HepG2 (cell line): ENCODE measurements around the gene GRB7. TPM values are rescaled to one million over a fixed set of nuclear protein-coding genes. Genes with fewer than 3 reads are reported as not detected.

Experiments
- ATM ChIP-seq: fragments of 450-650 bp; IDR thresholded peaks from 2 replicates; pipeline ENCODE4 v1.7.1; 2017; ENCODE audit warnings: mild to moderate bottlenecking, borderline replicate concordance
- GRHL1 ChIP-seq: sonication (generic); formaldehyde crosslinking; conservative IDR thresholded peaks from 2 replicates; pipeline ENCODE4 v1.8.0; 2022; ENCODE audit warnings: missing genetic modification reagents
- IKZF1 ChIP-seq: fragments of 450-650 bp; IDR thresholded peaks from 2 replicates; pipeline ENCODE4 v1.7.1; 2016
- KDM5A ChIP-seq: fragments of 200-600 bp; sonication (generic); IDR thresholded peaks from 2 replicates; pipeline ENCODE4 v1.7.0; 2018; ENCODE audit warnings: antibody characterized with exemption, mild to moderate bottlenecking, low read length, borderline replicate concordance
- MAZ ChIP-seq, 2 experiments: sonication (generic) in 1 of 2; formaldehyde crosslinking in 1 of 2; IDR thresholded peaks; 2 replicates each; pipeline versions ENCODE4 v1.5.0 to v1.6.1; 2012 to 2020; ENCODE audit warnings: low read depth in 2 of 2, mild to moderate bottlenecking in 2 of 2, borderline replicate concordance in 1 of 2, improper control_type of control experiment in 1 of 2, low read length in 1 of 2, missing genetic modification reagents in 1 of 2, moderate library complexity in 1 of 2
- POGZ ChIP-seq: sonication (generic); formaldehyde crosslinking; IDR thresholded peaks from 2 replicates; pipeline ENCODE4 v1.4.0; 2020; ENCODE audit warnings: mild to moderate bottlenecking, missing genetic modification reagents
- PRDM15 ChIP-seq: sonication (generic); formaldehyde crosslinking; IDR thresholded peaks from 2 replicates; pipeline ENCODE4 v1.4.0; 2020; ENCODE audit warnings: missing genetic modification reagents
- ZMYM3 ChIP-seq: sonication (generic); formaldehyde crosslinking; IDR thresholded peaks from 2 replicates; pipeline ENCODE4 v1.5.1; 2020; ENCODE audit warnings: mild to moderate bottlenecking, missing genetic modification reagents
- ZNF292 ChIP-seq: sonication (generic); formaldehyde crosslinking; IDR thresholded peaks from 2 replicates; pipeline ENCODE4 v1.8.1; 2022; ENCODE audit warnings: mild to moderate bottlenecking, low read depth, missing genetic modification reagents, borderline replicate concordance
- ZNF317 ChIP-seq: sonication (generic); formaldehyde crosslinking; IDR thresholded peaks from 2 replicates; pipeline ENCODE4 v1.5.0; 2020; ENCODE audit warnings: mild to moderate bottlenecking, missing genetic modification reagents
- ZNF318 ChIP-seq: sonication (generic); formaldehyde crosslinking; IDR thresholded peaks from 2 replicates; pipeline ENCODE4 v1.4.0; 2020; ENCODE audit warnings: mild to moderate bottlenecking, missing genetic modification reagents
- ZSCAN31 ChIP-seq: sonication (generic); formaldehyde crosslinking; IDR thresholded peaks from 2 replicates; pipeline ENCODE4 v1.5.0; 2020; ENCODE audit warnings: low read depth, mild to moderate bottlenecking, missing genetic modification reagents
- polyA plus RNA-seq, 8 experiments: library from polyadenylated mRNA; depleted of rRNA in 3 of 8; stranded (reverse) in 7 of 8; unstranded in 1 of 8; fragments of >200 nt; fragmentation: Illumina TruSeq in 4 of 8; extraction: Trizol in 4 of 8; gene quantifications; 2 replicates each; pipeline versions ENCODE4 v1.2.1 to v1.2.3, GENCODE V29; 2011 to 2016; ENCODE audit warnings: low read depth in 4 of 8, missing spikeins in 1 of 8, mixed read lengths in 1 of 8; ENCODE audit not compliant: insufficient read depth in 1 of 8
- total RNA-seq, 5 experiments: library from RNA; depleted of rRNA; stranded (reverse); fragments of >200 nt; fragmentation: Illumina TruSeq; extraction: Trizol; gene quantifications; 2 replicates each; pipeline ENCODE4 v1.2.3, GENCODE V29; 2016; ENCODE audit warnings: low read depth in 1 of 5

The GRB7 gene
- total and polyA plus RNA-seq, 2 of the 13 experiments (the other 11 are each of a cell fraction or from before 2014, with no cell fraction given) = 60.2 to 77.7 TPM

GRCh38 chr17:39737760-39738567 lies at the start of gene GRB7 (continued):
- TF ChIP-seq ZNF318 (CRISPR knock-in tag) = no peak
- no peak for TF ChIP-seq GRHL1
- no peak for TF ChIP-seq POGZ (CRISPR knock-in tag)
- TF ChIP-seq KDM5A = peak; percentile 1; the same call in 1 of the 2 replicates
- no peak for TF ChIP-seq ATM
- TF ChIP-seq ZSCAN31 (CRISPR knock-in tag) = peak; percentile 63; the same call in 1 of the 2 replicates
- TF ChIP-seq PRDM15 (CRISPR knock-in tag) = peak; percentile 61; the same call in 1 of the 2 replicates
- TF ChIP-seq ZNF317 (CRISPR knock-in tag) = no peak
- TF ChIP-seq ZNF292 (CRISPR knock-in tag) = no peak
- no peak for TF ChIP-seq ZMYM3 (CRISPR knock-in tag)
- TF ChIP-seq IKZF1 = no peak
- no peak; the same call in 1 of the 2 replicates for TF ChIP-seq MAZ (IDR thresholded peaks at IDR 0.05; ENCODE audit: borderline replicate concordance, low read depth, low read length)
- TF ChIP-seq MAZ (CRISPR knock-in tag; IDR thresholded peaks at IDR 0.05; ENCODE audit: low read depth) = peak; percentile 44
